Measurements from ENCODE around the gene WDFY1.
A peak's percentile ranks its signal among the peaks of the same experiment; 100 is the strongest.

WDFY1 gene

GRCh38 chr2:223944703-223945531 is at the start of gene WDFY1:
TSS of gene WDFY1 (minus strand) at chr2:223945335. CDS start at chr2:223945284, 51 bp downstream.
- peak; percentile 80 to 84 for DNase-seq

GRCh38 chr2:223994562-223995162 is 49.5 kb upstream of the WDFY1 start:
- DNase-seq, result no peak

- DNase-seq, result peak; percentile 65
Measured at GRCh38 chr2:223993634-223994232, 48.6 kb upstream of the WDFY1 start.

GRCh38 chr2:223991611-223992010 is 46.5 kb upstream of the WDFY1 start:
- no peak for DNase-seq

- no peak for DNase-seq
Measured at GRCh38 chr2:223989856-223990232, 44.7 kb upstream of the WDFY1 start.

- no peak for DNase-seq
Measured at GRCh38 chr2:223989206-223989855, 44.2 kb upstream of the WDFY1 start.

- no peak for DNase-seq
Measured at GRCh38 chr2:223981241-223981640, 36.1 kb upstream of the WDFY1 start.

GRCh38 chr2:223980803-223981202 is 35.7 kb upstream of the WDFY1 start:
- no peak for DNase-seq

- DNase-seq, result no peak
Measured at GRCh38 chr2:223980397-223980735, 35.2 kb upstream of the WDFY1 start.

- DNase-seq, result no peak
Measured at GRCh38 chr2:223979730-223980396, 34.7 kb upstream of the WDFY1 start.

- DNase-seq, result no peak
Measured at GRCh38 chr2:223978451-223978850, 33.3 kb upstream of the WDFY1 start.

- DNase-seq, result no peak
Measured at GRCh38 chr2:223976635-223977226, 31.6 kb upstream of the WDFY1 start.

GRCh38 chr2:223973606-223974005 is 28.5 kb upstream of the WDFY1 start:
- no peak for DNase-seq

- DNase-seq, result no peak
Measured at GRCh38 chr2:223972656-223973102, 27.5 kb upstream of the WDFY1 start.

- no peak for DNase-seq
Measured at GRCh38 chr2:223971731-223972130, 26.6 kb upstream of the WDFY1 start.

GRCh38 chr2:223970343-223971128 is 25.4 kb upstream of the WDFY1 start:
- peak; percentile 39 to 61 for DNase-seq

GRCh38 chr2:223969856-223970255 is 24.7 kb upstream of the WDFY1 start:
- DNase-seq, result no peak

GRCh38 chr2:223969315-223969714 is 24.2 kb upstream of the WDFY1 start:
- DNase-seq, result no peak

- DNase-seq, result no peak
Measured at GRCh38 chr2:223967981-223968380, 22.8 kb upstream of the WDFY1 start.

GRCh38 chr2:223959688-223960087 is 14.6 kb upstream of the WDFY1 start:
- no peak for DNase-seq

GRCh38 chr2:223957092-223957851 is 12.1 kb upstream of the WDFY1 start, which contains the start of gene MRPL44:
TSS of gene MRPL44 (plus strand) at chr2:223957463. CDS start at chr2:223957473, 10 bp downstream.
- DNase-seq, result peak; percentile 98 to 99

All from activated CD4-positive, alpha-beta T cell treated with anti-CD3 and anti-CD28 coated beads, Interleukin-2, amount 50 U/mL, for 48 hours (primary cell).